ENCODE data around the gene COPS8. TPM values are rescaled to one million over a fixed set of nuclear protein-coding genes. Genes with fewer than 3 reads are reported as not detected.

Gene COPS8
- total RNA-seq, 2 experiments from 2014 or later, result 51.5 to 54.2 TPM

DNA sequence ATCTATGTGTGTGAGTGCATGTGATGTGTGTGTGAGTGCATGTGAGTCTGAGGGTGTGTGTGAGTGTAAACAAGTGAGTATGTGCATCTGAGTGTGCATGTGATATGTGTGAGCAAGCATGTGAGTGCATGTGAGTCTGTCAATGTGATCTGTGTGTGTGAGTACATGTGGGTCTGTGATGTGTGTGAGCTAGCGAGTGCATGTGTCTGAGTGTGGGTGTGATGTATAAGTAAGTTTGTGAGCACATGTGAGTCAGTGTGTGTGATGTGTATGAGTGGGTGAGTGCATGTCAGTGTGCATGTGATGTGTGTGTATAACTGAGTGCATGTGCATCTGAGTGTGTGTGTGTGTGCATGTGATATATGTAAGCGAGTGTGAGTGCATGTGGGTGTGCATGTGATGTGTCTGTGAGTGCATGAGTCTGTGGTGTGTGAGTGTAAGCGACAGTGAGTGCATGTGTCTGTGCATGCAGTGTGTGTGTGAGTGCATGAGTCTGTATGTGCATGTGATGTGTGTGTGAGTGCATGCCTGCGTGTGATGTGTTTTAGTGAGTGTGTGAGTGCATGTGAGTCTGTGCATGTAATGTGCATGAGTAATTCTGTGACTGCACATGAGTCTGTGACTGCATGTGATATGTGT, 44.1 kb downstream of the COPS8 start:
- ATAC-seq (no peak), DNase-seq (no peak)
- intact Hi-C loops (cut with micrococcal nuclease), result no loop called here
- no peak for TF ChIP-seq CTCF (IDR thresholded peaks at IDR 0.05)
- ChIA-PET POLR2A (no interaction called here), CTCF (no interaction called here)
- Mint-ChIP-seq H3K36me3 (ENCODE audit: low read depth) (no peaks in the 10 kb centered on the region), H3K27ac (no peak overlapping the region), H3K4me3 (no peak overlapping the region), H3K9me3 (no peaks in the 10 kb centered on the region), H3K4me1 (ENCODE audit: low read depth) (no peaks in the 10 kb centered on the region), H3K27me3 (no peaks in the 10 kb centered on the region)

DNA sequence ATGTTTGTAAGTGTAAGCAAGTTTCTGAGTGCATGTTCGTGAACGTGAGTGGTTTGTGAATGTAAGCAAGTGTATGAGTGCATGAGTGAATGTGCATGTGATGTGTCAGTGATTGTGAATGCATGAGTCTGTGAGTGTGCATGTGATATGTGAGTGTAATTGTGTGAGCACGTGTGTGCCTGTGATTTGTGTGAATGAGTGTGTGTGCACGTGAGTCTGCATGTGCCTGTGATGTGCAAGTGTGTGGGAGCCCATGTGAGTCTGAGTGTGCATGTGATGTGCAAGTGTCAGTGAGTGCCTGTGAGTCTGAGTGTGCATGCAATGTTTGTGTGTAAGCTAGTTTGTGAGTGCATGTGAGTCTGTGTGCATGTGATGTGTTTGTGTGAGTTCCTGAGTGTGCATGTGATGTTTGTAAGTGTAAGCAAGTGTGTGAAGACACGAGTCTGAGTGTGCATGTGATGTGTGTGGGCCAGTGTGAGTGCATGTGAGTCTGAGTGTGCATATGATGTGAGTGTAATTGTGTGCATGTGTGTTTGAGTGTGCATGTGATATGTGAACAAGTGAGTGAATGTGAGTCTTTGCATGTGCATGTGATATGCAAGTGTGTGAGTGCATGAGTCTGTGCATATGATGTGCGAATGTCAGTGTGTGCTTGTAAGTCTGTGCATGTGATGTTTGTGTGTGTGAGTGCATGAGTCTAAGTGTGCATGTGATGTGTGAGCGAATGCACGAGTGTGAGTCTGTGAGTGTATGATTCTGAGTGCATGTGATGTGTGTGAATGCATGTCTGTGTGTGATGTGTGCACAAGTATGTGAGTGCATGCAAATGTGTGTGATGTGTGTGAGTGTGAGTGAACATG, 45.1 kb downstream of the COPS8 start:
- POLR2A ChIA-PET, result no interaction called here
- Mint-ChIP-seq H3K4me1 (ENCODE audit: low read depth) (no peaks in the 10 kb centered on the region), H3K4me3 (no peak overlapping the region), H3K9me3 (no peaks in the 10 kb centered on the region), H3K27ac (no peak overlapping the region), H3K27me3 (no peaks in the 10 kb centered on the region), H3K36me3 (ENCODE audit: low read depth) (no peaks in the 10 kb centered on the region)
- no peak for ATAC-seq
- intact Hi-C loops (cut with micrococcal nuclease), result no loop called here
- no peak for DNase-seq
- CTCF ChIA-PET, result interaction anchor here (0.6 kb wide), 1 partner anchor 56 kb away, joined by 3 read pairs; no protein-coding TSS in a partner anchor
- TF ChIP-seq CTCF (IDR thresholded peaks at IDR 0.05), result no peak

- CTCF ChIA-PET, result interaction anchor here (0.7 to 1.9 kb wide), 7 partner anchors 10 to 440 kb away, joined by 3 to 7 read pairs (median 4); no protein-coding TSS in a partner anchor
- Mint-ChIP-seq H3K27ac (no peak overlapping the region), H3K27me3 (no peaks in the 10 kb centered on the region), H3K9me3 (no peaks in the 10 kb centered on the region), H3K36me3 (ENCODE audit: low read depth) (no peaks in the 10 kb centered on the region), H3K4me1 (ENCODE audit: low read depth) (no peaks in the 10 kb centered on the region), H3K4me3 (no peak overlapping the region)
- intact Hi-C loops (cut with micrococcal nuclease), result no loop called here
- DNase-seq (no peak), ATAC-seq (no peak)
- POLR2A ChIA-PET, result no interaction called here
- TF ChIP-seq CTCF (IDR thresholded peaks at IDR 0.05), result no peak
These were observed 46.3 kb downstream of the COPS8 start for GRCh38 chr2:237131749-237132533.

- ChIA-PET POLR2A (no interaction called here), CTCF (interaction anchor here (0.9 to 2.7 kb wide), 7 partner anchors 9 to 439 kb away, joined by 3 to 18 read pairs (median 4); partner anchors contain the start of gene COPS8)
- intact Hi-C loops (cut with micrococcal nuclease), result no loop called here
- TF ChIP-seq CTCF (IDR thresholded peaks at IDR 0.05), result peak; percentile 49
- ATAC-seq (no peak), DNase-seq (no peak)
- no peaks in the 10 kb centered on the region for H3K27me3 Mint-ChIP-seq
- H3K36me3 Mint-ChIP-seq (ENCODE audit: low read depth), result no peaks in the 10 kb centered on the region
- H3K4me3 Mint-ChIP-seq, result no peak overlapping the region
- no peaks in the 10 kb centered on the region for H3K9me3 Mint-ChIP-seq
- no peak overlapping the region for H3K27ac Mint-ChIP-seq
- no peaks in the 10 kb centered on the region for H3K4me1 Mint-ChIP-seq (ENCODE audit: low read depth)
These were observed 47.1 kb downstream of the COPS8 start for GRCh38 chr2:237132799-237133198.
